ENCODE measurements around the gene EVC.

Gene EVC

GRCh38 chr4:5758741-5759140 lies 47.7 kb downstream of the EVC start:
- peak; percentile 67 to 72 for DNase-seq

GRCh38 chr4:5759236-5760075 lies 48.5 kb downstream of the EVC start:
- no peak for DNase-seq

GRCh38 chr4:5760246-5760645 lies 49.2 kb downstream of the EVC start:
- no peak for DNase-seq

GRCh38 chr4:5760936-5761480 lies 50.0 kb downstream of the EVC start:
- no peak for DNase-seq

- DNase-seq, result no peak
These were observed 59.0 kb downstream of the EVC start for GRCh38 chr4:5770051-5770450.

- DNase-seq, result no peak
These were observed 61.7 kb downstream of the EVC start for GRCh38 chr4:5772528-5773270.

- DNase-seq, result no peak
These were observed 62.2 kb downstream of the EVC start for GRCh38 chr4:5773271-5773555.

GRCh38 chr4:5774416-5775036 lies 63.5 kb downstream of the EVC start:
- no peak for DNase-seq

GRCh38 chr4:5776510-5776909 lies 65.5 kb downstream of the EVC start:
- DNase-seq, result no peak

GRCh38 chr4:5780831-5781480 lies 70.0 kb downstream of the EVC start:
- no peak for DNase-seq

GRCh38 chr4:5781691-5782090 lies 70.7 kb downstream of the EVC start:
- DNase-seq, result no peak

GRCh38 chr4:5782829-5783476 lies 72.0 kb downstream of the EVC start:
- DNase-seq, result no peak

- no peak for DNase-seq
These were observed 72.5 kb downstream of the EVC start for GRCh38 chr4:5783486-5783885.

GRCh38 chr4:5784021-5784420 lies 73.0 kb downstream of the EVC start:
- DNase-seq, result no peak

- no peak for DNase-seq
These were observed 74.1 kb downstream of the EVC start for GRCh38 chr4:5784960-5785611.

GRCh38 chr4:5785806-5786680 lies 75.0 kb downstream of the EVC start:
- DNase-seq, result no peak

GRCh38 chr4:5787311-5787710 lies 76.3 kb downstream of the EVC start:
- DNase-seq, result no peak

- no peak for DNase-seq
These were observed 77.1 kb downstream of the EVC start for GRCh38 chr4:5788144-5788543.

- no peak for DNase-seq
These were observed 78.1 kb downstream of the EVC start for GRCh38 chr4:5789141-5789540.

- DNase-seq, result no peak
These were observed 79.5 kb downstream of the EVC start for GRCh38 chr4:5790546-5790857.

GRCh38 chr4:5791654-5792053 lies 80.7 kb downstream of the EVC start:
- no peak for DNase-seq
